Measurements from ENCODE around the gene NAGLU. TPM values are rescaled to one million over a fixed set of nuclear protein-coding genes. Genes with fewer than 3 reads are reported as not detected.

The NAGLU gene
- total and polyA plus RNA-seq, 4 donors = 22.3 to 75.0 (median 40.3) TPM

DNA sequence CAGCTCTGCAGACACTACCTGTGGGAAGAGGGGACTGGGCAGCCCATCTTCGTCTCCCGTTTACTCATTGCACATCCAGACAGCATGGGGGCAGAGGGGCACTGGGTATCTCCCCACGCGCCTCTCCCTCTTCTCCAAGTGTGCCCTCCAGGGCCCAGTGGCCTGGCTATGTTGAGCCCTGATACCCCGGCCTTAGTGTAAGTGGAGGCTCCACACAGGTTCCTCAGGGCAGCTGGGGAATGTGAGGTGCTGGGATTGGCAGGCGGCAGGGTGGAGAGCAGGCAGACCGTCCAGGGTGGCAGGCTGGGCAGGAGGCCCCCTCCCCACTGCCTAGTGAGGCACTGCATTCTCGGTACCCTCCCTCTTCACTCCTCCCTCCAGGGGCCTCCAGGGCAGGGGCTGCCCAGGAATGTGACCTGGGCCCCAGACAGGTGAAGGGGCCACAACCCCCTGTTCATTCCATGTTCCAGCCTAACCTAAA is 13.2 kb upstream of the NAGLU start:
- H3K36me3 ChIP-seq (ENCODE audit: control insufficient read depth in 1 of 2, insufficient read depth in 2 of 2, low read length in 1 of 2) = no peaks in the 10 kb centered on the region
- ATAC-seq (ENCODE audit: low FRiP score) (no peak), DNase-seq (peak in 1 of 2 donors; percentile 42)
- peaks cover 2 to 8% of the 10 kb centered on the region in 2 donors for H3K4me1 ChIP-seq (ENCODE audit: control insufficient read depth in 1 of 2, insufficient read depth in 2 of 2, low read length in 2 of 2)
- H3K27me3 ChIP-seq (ENCODE audit: control insufficient read depth in 1 of 2, insufficient read depth in 2 of 2, low read length in 1 of 2) = no peaks in the 10 kb centered on the region
- intact Hi-C loops (cut with DNase I) = loop anchor here in 1 of 2 donors (5.0 kb wide), 1 partner anchor 101 kb away; the partner anchor contains the start of gene CAVIN1
- H3K4me3 ChIP-seq (ENCODE audit: low read length in 2 of 2) = no peak overlapping the region
- WGBS, 2 donors = 61 to 73% methylated on average over 8 of the region's 8 CpGs
- H3K27ac ChIP-seq (ENCODE audit: low read depth in 1 of 2, low read length in 2 of 2) = peak overlapping the region; percentile 91 to 97
- no peaks in the 10 kb centered on the region for H3K9me3 ChIP-seq (ENCODE audit: control insufficient read depth, low read length)

DNA sequence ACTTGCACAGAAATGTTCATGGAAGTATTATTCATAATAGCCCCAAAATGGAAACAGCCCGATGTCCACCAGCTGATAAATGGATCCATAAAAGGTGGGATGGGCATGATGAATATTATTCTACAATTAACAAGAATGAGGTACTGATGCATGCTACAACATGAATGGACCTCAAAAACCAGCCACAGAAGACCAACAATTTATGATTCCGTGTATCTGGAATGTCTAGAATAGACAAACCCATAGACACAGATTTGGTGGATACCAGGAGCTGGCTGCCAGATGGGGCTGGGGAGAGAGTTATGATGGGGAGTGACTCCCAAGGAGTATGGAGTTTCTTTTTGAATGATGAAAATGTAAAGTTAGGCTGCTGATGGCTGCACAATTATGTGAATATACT is 10.8 kb upstream of the NAGLU start:
- DNase-seq = peak in 1 of 2 donors; percentile 37
- Histone ChIP-seq H3K36me3 (ENCODE audit: control insufficient read depth in 1 of 2, insufficient read depth in 2 of 2, low read length in 1 of 2) (no peaks in the 10 kb centered on the region), H3K4me3 (ENCODE audit: low read length in 2 of 2) (no peak overlapping the region), H3K4me1 (ENCODE audit: control insufficient read depth in 1 of 2, insufficient read depth in 2 of 2, low read length in 2 of 2) (peaks cover 2 to 4% of the 10 kb centered on the region in 2 donors), H3K9me3 (ENCODE audit: control insufficient read depth, low read length) (no peaks in the 10 kb centered on the region), H3K27ac (ENCODE audit: low read depth in 1 of 2, low read length in 2 of 2) (no peak overlapping the region), H3K27me3 (ENCODE audit: control insufficient read depth in 1 of 2, insufficient read depth in 2 of 2, low read length in 1 of 2) (no peaks in the 10 kb centered on the region)
- intact Hi-C loops (cut with DNase I) = no loop called here
- no peak for ATAC-seq (ENCODE audit: low FRiP score)
- WGBS, 2 donors = 15 to 21% methylated on average over 2 of the region's 2 CpGs

DNA sequence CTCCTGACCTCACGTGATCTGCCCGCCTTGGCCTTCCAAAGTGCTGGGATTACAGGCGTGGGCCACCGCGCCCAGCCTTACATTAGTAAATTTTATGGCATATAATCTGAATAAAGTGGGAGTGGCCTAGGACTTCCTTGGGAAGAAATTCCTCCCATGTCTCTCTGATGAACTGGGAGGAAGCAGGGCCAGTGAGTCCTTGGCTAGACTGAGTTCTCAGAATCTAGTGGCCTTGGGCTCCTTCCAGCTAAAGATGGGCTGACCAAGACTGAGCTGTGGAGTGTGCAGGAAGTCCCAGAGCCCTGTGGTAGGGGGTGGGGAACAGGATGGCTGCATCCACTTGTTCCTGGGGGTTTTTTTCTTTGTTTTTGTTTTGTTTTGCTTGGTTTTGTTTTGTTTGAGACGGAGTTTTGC is 10.0 kb upstream of the NAGLU start:
- DNase-seq (peak; percentile 49 to 75), ATAC-seq (ENCODE audit: low FRiP score) (peak; percentile 69)
- Histone ChIP-seq H3K4me3 (ENCODE audit: low read length in 2 of 2) (no peak overlapping the region), H3K36me3 (ENCODE audit: control insufficient read depth in 1 of 2, insufficient read depth in 2 of 2, low read length in 1 of 2) (no peaks in the 10 kb centered on the region), H3K27me3 (ENCODE audit: control insufficient read depth in 1 of 2, insufficient read depth in 2 of 2, low read length in 1 of 2) (no peaks in the 10 kb centered on the region), H3K4me1 (ENCODE audit: control insufficient read depth in 1 of 2, insufficient read depth in 2 of 2, low read length in 2 of 2) (peaks cover 0 to 2% of the 10 kb centered on the region in 2 donors), H3K27ac (ENCODE audit: low read depth in 1 of 2, low read length in 2 of 2) (peak overlapping the region in 1 of 2 donors; percentile 1), H3K9me3 (ENCODE audit: control insufficient read depth, low read length) (no peaks in the 10 kb centered on the region)
- 72 to 77% methylated on average over 6 of the region's 6 CpGs for WGBS, 2 donors
- intact Hi-C loops (cut with DNase I) = loop anchor here in 1 of 2 donors (2.0 kb wide), 1 partner anchor 203 kb away; no protein-coding TSS in a partner anchor

DNA sequence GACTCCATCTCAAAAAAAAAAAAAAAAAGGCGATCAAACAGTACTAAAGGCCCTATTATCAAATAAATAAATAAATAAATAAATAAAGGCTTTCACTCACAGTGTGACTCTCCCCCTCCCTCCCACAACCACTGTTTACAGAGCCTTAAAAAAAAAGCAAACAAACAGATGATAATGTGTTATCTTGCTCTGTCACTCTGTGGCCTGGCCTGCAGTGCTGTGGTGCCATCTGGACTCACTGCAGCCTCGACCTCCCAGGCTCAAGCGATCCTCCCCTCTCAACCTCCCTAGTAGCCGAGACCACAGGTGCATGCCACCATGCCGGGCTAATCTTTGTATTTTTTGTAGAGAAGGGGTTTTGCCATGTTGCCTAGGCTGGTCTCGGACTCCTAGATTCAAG is 8.1 kb upstream of the NAGLU start:
- H3K4me1 ChIP-seq (ENCODE audit: control insufficient read depth in 1 of 2, insufficient read depth in 2 of 2, low read length in 2 of 2) = no peaks in the 10 kb centered on the region
- no peak for ATAC-seq (ENCODE audit: low FRiP score)
- H3K27ac ChIP-seq (ENCODE audit: low read depth in 1 of 2, low read length in 2 of 2) = no peak overlapping the region
- DNase-seq = peak in 1 of 2 donors; percentile 51
- H3K9me3 ChIP-seq (ENCODE audit: control insufficient read depth, low read length) = no peaks in the 10 kb centered on the region
- intact Hi-C loops (cut with DNase I) = loop anchor here (1.0 to 2.0 kb wide), 2 partner anchors 100 to 205 kb away; no protein-coding TSS in a partner anchor
- H3K36me3 ChIP-seq (ENCODE audit: control insufficient read depth in 1 of 2, insufficient read depth in 2 of 2, low read length in 1 of 2) = no peaks in the 10 kb centered on the region
- no peak overlapping the region for H3K4me3 ChIP-seq (ENCODE audit: low read length in 2 of 2)
- H3K27me3 ChIP-seq (ENCODE audit: control insufficient read depth in 1 of 2, insufficient read depth in 2 of 2, low read length in 1 of 2) = no peaks in the 10 kb centered on the region
- WGBS, 2 donors = 90 to 92% methylated on average over 6 of the region's 6 CpGs

DNA sequence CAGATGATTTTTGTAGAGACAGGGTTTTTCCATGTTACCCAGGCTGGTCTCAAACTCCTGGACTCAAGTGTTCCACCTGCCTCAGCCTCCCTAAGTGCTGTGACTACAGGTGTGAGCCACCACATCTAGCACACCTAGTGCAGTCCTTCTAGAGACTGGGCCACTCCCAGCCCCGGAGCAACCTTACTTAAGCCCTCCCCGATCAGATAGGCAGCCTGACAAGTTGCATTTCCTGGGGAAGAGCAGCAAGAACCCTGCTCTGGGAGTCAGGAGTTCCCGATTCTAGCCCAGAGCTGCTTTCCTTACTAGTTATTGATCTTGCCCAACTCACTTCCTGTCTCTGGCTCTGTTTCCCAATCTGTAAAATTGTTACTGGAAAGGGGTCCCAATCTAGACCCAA is 7.0 kb upstream of the NAGLU start:
- no peak overlapping the region for H3K4me3 ChIP-seq (ENCODE audit: low read length in 2 of 2)
- peak in 1 of 2 donors; percentile 29 for DNase-seq
- H3K36me3 ChIP-seq (ENCODE audit: control insufficient read depth in 1 of 2, insufficient read depth in 2 of 2, low read length in 1 of 2) = no peaks in the 10 kb centered on the region
- intact Hi-C loops (cut with DNase I) = no loop called here
- H3K4me1 ChIP-seq (ENCODE audit: control insufficient read depth in 1 of 2, insufficient read depth in 2 of 2, low read length in 2 of 2) = no peaks in the 10 kb centered on the region
- no peak for ATAC-seq (ENCODE audit: low FRiP score)
- 81 to 89% methylated on average over 3 of the region's 3 CpGs for WGBS, 2 donors
- H3K27me3 ChIP-seq (ENCODE audit: control insufficient read depth in 1 of 2, insufficient read depth in 2 of 2, low read length in 1 of 2) = no peaks in the 10 kb centered on the region
- H3K9me3 ChIP-seq (ENCODE audit: control insufficient read depth, low read length) = no peaks in the 10 kb centered on the region
- H3K27ac ChIP-seq (ENCODE audit: low read depth in 1 of 2, low read length in 2 of 2) = no peak overlapping the region

DNA sequence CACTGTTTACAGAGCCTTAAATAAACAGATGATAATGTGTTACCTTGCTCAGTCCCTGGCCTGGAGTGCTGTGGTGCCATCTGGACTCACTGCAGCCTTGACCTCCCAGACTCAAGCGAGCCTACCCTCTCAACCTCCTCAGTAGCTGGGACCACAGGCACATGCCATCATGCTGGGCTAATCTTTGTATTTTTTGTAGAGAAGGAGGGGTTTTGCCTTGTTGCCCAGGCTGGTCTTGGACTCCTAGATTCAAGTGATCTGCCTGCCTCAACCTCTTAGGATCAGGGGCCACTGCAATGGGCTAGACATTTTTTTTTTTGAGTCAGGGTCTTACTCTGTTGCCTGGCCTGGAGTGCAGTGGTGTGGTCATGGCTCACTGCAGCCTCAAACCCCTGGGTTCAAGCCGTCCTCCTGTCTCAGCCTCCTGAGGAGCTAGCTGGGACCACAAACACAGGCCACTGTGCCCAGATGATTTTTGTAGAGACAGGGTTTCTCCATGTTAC is 5.0 kb upstream of the NAGLU start:
- peak overlapping the region in 1 of 2 donors; percentile 17 for H3K27ac ChIP-seq (ENCODE audit: low read depth in 1 of 2, low read length in 2 of 2)
- no peak for DNase-seq
- no peaks in the 10 kb centered on the region for H3K9me3 ChIP-seq (ENCODE audit: control insufficient read depth, low read length)
- no peak overlapping the region for H3K4me3 ChIP-seq (ENCODE audit: low read length in 2 of 2)
- WGBS, 2 donors = 85 to 89% methylated on average over 2 of the region's 2 CpGs
- intact Hi-C loops (cut with DNase I) = no loop called here
- H3K27me3 ChIP-seq (ENCODE audit: control insufficient read depth in 1 of 2, insufficient read depth in 2 of 2, low read length in 1 of 2) = no peaks in the 10 kb centered on the region
- H3K36me3 ChIP-seq (ENCODE audit: control insufficient read depth in 1 of 2, insufficient read depth in 2 of 2, low read length in 1 of 2) = no peaks in the 10 kb centered on the region
- ATAC-seq (ENCODE audit: low FRiP score) = no peak
- no peaks in the 10 kb centered on the region for H3K4me1 ChIP-seq (ENCODE audit: control insufficient read depth in 1 of 2, insufficient read depth in 2 of 2, low read length in 2 of 2)

DNA sequence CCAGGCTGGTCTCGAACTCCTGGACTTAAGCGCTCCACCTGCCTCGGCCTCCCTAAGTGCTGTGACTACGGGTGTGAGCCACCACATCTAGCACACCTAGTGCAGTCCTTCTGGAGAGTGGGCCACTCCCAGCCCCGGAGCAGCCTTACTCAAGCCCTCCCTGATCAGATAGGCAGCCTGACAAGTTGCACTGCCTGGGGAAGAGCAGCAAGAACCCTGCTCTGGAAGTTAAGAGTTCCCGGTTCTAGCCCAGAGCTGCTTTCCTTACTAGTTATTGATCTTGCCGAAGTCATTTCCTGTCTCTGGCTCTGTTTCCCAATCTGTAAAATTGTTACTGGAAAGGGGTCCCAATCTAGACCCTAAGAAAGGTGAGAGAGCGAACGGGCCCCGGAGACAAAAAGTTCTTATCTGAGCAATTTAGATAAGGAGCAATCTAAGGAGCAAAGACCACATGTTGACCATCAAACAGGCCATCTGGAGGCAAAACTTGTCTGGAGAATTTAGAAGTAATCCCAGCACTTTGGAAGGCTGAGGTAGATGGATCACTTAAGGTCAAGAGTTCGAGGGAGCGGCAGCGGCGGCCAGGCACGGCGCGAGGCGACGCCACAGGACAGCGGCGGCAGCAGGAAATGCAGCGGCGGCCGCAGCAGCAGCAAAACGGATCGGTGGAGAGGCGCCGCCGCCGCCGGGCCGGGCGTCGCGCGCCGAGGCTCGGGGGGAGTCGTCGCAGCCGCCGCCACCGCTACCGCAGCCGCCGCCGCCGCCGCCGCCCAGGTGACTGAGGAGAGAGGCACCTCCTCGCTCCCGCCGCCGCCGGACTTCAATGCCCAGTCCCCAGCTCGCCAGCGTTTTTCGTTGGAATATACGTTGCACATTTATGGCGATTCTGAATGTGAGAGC is 4.3 kb upstream of the NAGLU start:
- peak; percentile 34 for ATAC-seq (ENCODE audit: low FRiP score)

DNA sequence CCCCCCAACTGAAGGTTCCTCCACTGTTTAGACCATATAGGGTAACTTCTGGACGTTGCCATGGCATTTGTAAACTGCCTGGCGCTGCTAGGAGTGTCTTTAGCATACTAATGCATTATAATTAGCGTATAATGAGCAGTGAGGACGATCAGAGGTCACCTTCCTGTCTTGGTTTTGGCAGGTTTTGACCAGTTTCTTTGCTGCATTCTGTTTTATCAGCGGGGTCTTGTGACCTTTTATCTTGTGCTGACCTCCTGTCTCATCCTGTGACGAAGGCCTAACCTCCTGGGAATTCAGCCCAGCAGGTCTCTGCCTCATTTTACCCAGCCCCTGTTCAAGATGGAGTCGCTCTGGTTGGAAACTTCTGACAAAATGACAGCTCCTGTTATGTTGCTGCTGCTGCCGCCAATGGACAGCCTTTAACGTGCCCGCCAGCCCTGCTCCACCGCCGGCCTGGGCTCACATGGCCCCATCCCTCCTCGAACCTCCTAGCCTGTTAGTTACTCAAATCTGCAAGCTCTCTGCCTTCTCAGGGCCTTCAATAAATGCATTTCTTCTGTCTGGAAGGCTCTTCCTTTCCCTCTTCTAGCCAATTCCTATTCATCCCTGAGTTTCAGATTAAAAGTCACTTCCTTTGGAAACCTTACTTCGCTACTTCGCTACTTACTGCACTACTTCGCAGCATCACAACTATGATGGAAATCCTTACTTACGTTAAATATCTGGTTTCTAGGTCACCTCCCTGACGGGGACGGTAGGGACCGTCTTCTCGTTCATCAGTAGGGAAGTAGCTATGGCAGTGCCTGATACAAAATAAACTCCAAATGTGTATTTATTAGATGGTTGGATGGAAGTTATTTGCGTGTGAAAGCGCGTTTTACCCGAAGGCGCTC is 640 bp upstream of the NAGLU start:
- ATAC-seq (ENCODE audit: low FRiP score) = no peak
- DNase-seq = no peak
- intact Hi-C loops (cut with DNase I) = loop anchor here in 1 of 2 donors (1.0 kb wide), 1 partner anchor 19 kb away; no protein-coding TSS in a partner anchor
- Histone ChIP-seq H3K4me1 (ENCODE audit: control insufficient read depth in 1 of 2, insufficient read depth in 2 of 2, low read length in 2 of 2) (no peaks in the 10 kb centered on the region), H3K27ac (ENCODE audit: low read depth in 1 of 2, low read length in 2 of 2) (peak overlapping the region in 1 of 2 donors; percentile 87), H3K4me3 (ENCODE audit: low read length in 2 of 2) (no peak overlapping the region), H3K27me3 (ENCODE audit: control insufficient read depth in 1 of 2, insufficient read depth in 2 of 2, low read length in 1 of 2) (no peaks in the 10 kb centered on the region), H3K9me3 (ENCODE audit: control insufficient read depth, low read length) (no peaks in the 10 kb centered on the region), H3K36me3 (ENCODE audit: control insufficient read depth in 1 of 2, insufficient read depth in 2 of 2, low read length in 1 of 2) (no peaks in the 10 kb centered on the region)
- 40% methylated on average over 26 of the region's 26 CpGs for WGBS, 2 donors

More for the DNA sequence above, 4.3 kb upstream of the NAGLU start:
- Histone ChIP-seq H3K9me3 (ENCODE audit: control insufficient read depth, low read length) (no peaks in the 10 kb centered on the region), H3K27ac (ENCODE audit: low read depth in 1 of 2, low read length in 2 of 2) (peak overlapping the region; percentile 69 to 85), H3K27me3 (ENCODE audit: control insufficient read depth in 1 of 2, insufficient read depth in 2 of 2, low read length in 1 of 2) (no peaks in the 10 kb centered on the region), H3K36me3 (ENCODE audit: control insufficient read depth in 1 of 2, insufficient read depth in 2 of 2, low read length in 1 of 2) (no peaks in the 10 kb centered on the region), H3K4me1 (ENCODE audit: control insufficient read depth in 1 of 2, insufficient read depth in 2 of 2, low read length in 2 of 2) (no peaks in the 10 kb centered on the region), H3K4me3 (ENCODE audit: low read length in 2 of 2) (peak overlapping the region; percentile 21 to 52)
- WGBS, 2 donors = 12 to 25% methylated on average over 28 to 60 of the region's 60 CpGs
- peak; percentile 78 to 88 for DNase-seq
- intact Hi-C loops (cut with DNase I) = no loop called here
